Lower leg skin (tissue), 3 donors: ENCODE results near the gene ARPC2.

ENCODE experiments used
- CTCF ChIP-seq, 3 donors: fragments of 450-650 bp; IDR thresholded peaks; one replicate each; pipeline ENCODE4 v1.5.1; 2016; ENCODE audit warnings: antibody characterized with exemption in 3 of 3, mild to moderate bottlenecking in 3 of 3, moderate library complexity in 2 of 3
- POLR2A ChIP-seq, 2 donors: fragments of 450-650 bp; IDR thresholded peaks; one replicate each; pipeline ENCODE4 v1.6.1; 2016 to 2017; ENCODE audit warnings: antibody characterized with exemption in 2 of 2, mild to moderate bottlenecking in 1 of 2, moderate library complexity in 1 of 2

- TF ChIP-seq CTCF (IDR thresholded peaks at IDR 0.05), result no peak
- TF ChIP-seq POLR2A (IDR thresholded peaks at IDR 0.05), result no peak
Observed at GRCh38 chr2:218290316-218291261, 73.6 kb downstream of the ARPC2 start.
